ENCODE results near the gene METRNL. TPM values are rescaled to one million over a fixed set of nuclear protein-coding genes. Genes with fewer than 3 reads are reported as not detected.

METRNL gene
- 25.3 to 46.0 TPM (median 35.7 TPM) in 5 replicates for total RNA-seq (2022; extraction: Qiagen RNA extraction)

DNA sequence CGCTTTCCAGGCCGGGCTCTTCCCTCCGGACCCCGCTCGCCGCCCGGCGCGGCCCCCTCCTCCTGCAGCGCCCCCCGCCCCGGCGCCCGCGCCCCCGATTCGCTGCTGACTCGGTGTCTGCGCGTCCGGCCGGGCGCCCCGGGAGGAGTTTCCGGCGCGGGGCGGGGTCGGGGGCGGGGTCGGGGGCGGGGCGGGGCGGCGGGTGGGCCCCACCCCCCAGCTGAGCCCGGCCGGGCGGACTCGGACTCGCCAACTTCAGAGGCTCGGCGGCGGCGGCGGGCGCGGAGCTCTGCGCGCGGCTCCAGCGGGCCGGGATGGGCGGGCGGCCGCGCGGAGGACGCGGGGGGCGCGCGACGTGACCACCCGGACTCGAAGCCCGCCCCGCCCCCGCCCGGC lies at the start of gene METRNL:
Gene METRNL, plus strand, starts transcription at position 258 of the 396 bp plus-strand sequence. CDS start 207 bp downstream, outside the sequence.

Other genes with a start within 250 kb of the METRNL start
- 0.02 to 0.03 TPM in 2 of 5 replicates, not detected in the others for gene ZNF750, start 239.6 kb upstream of the METRNL start, total RNA-seq (2022; extraction: Qiagen RNA extraction)

Measured in A549 treated with AZD2906 at 1 μM for 4 hours (cell line).